GM21737 (cell line): ENCODE results near the gene USP54.

Source experiments
- ATAC-seq: cut with Tn5 transposase; IDR thresholded peaks from one replicate; pipeline ENCODE4 v1.9.1; 2021; ENCODE audit warnings: mild to moderate bottlenecking, moderate library complexity; ENCODE audit not compliant: unreplicated experiment

The USP54 gene

DNA sequence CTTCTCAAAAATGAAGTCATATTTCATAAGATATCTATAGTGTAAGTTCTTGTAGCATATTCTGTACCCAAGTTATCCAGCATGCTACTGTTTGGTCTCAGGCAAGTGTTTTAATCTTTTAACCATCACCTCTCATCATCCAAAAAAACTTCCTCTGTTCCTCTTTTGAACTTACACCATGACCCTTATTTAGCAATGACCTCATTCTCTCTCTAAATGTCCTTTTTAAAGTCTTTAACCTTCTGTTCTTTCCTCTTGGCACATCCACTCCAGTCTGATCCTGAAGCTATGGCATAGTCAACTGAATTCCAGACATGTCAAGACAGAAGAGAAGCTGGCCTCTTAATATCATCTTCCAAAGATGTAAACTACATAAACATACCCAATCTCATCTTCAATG, 121.6 kb downstream of the USP54 start:
- ATAC-seq = no peak

DNA sequence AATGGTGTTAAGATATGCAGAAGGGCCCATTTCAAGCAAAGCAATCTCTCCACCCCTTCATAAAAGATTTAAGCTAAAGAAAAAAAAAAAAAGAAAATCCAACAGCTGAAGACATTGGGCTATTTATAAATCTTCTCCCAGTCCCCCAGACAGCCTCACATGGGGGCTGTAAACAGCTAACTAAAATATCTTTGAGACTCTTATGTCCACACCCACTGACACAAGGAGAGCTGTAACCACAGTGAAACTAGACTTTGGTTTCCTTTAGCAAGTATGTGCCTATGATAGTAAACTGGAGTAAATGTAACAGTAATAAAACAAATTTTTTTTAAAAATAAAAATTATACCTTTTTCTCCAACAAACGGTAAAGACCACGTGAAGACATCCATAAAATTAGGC, 123.9 kb downstream of the USP54 start:
- ATAC-seq = no peak

DNA sequence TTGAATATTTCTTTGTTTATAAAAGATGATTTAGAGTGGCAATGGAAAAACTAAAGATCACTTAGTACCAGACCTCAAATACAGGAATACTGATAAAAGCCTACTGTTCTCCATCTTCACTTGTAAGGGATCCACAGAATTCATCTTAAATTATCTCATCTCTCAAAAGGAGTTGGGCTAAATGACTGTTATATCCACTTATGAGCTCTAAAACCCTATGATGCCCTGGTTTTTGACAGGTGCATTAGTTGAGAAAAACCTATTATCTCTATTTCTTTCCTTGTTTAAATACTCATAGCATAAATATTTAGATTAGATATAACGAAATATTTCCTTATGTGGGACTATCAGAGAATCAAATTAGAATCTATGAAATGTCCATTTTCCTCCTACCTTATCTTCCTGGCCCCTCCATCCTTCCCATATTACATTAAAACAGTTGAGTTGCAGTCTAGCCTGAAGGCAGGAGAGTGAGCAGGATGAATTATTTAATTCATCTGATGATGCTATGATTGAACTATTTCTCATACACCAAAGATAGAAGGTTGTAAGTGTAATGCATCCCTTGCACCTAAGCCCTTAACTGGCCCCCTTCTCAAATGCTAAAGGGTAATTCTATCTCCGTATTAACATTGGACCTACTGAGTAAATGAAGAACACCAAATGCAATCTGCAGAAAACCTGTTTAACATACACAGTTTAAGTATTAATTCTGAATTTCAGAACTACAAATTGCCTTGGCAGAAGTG, 125.0 kb downstream of the USP54 start:
- no peak for ATAC-seq

DNA sequence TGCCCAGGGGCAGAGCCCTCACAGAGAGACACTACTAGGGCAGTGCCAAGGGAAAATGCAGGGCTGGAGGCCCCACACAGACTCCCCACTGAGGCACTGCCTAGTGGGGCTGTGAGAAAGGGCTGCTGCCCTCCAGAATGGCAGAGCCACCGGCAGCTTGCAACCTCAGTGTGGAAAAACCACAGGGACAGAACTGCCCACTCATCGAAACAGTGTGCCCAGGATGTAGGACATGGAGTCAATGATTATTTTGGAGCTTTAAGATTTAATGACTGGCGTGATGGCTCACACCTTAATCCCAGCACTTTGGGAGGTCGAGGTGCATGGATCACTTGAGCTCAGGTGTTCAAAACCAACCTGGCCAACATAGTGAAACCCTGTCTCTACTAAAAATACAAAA, 130.2 kb downstream of the USP54 start:
- ATAC-seq = no peak

DNA sequence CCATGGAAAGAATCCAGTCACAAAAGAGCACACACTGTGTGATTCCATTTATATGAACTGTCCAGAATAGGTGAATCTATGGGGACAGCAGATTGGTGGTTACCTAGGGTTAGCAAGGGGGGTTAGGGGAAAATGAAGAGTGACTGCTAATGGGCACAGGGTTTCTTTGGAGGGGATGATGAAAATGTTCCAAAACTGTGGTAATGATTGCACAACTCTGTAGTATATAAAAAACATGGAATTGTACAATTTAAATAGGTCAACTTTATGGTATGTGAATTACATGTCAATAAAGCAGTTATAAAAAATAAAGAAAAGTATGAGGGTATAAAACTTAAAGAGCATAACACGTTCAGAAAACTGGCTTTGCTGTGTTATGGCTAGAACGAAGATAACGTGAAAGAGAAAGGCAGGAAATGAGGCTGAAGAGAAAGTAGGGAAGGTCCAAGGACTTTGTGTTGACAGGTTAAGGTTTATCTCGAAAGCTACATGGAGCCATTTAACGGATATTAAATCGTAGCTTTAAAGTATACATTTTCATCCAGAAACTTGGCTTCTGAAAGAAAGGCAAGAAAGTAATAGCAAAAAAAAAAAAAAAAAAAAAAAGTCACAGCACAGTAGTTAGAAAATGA, 131.3 kb downstream of the USP54 start:
- ATAC-seq = no peak

DNA sequence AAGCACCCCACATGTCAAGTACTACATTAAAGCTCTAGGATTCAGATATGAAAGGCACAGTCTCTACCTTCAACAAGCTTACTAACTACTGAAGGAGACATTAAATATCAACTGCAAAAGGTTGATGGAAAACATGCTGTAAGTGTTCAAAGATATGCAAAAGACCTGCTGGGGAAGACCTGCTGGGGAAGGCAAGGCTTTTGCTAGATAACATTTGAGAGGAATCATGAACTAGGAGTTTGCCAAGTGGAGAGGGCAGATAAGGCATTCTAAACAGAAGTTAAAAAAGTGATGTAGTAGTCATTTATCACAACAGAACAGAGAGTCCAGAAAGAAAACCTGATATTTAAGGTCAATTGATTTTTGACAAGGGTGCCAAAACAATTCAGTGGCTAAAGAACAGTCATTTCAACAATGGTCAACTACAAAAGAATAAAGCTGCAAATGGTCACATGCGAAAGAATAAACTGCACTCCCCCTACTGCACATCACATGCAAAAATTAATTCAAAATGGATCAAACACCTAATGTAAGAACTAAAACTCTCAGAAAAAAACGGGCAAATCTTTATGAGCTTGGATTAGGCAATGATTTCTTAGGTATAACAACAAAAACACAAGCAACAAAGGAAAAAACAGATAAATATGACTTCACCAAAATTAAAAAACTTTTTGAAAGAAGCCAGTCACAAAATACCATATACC, 134.8 kb downstream of the USP54 start:
- no peak for ATAC-seq

DNA sequence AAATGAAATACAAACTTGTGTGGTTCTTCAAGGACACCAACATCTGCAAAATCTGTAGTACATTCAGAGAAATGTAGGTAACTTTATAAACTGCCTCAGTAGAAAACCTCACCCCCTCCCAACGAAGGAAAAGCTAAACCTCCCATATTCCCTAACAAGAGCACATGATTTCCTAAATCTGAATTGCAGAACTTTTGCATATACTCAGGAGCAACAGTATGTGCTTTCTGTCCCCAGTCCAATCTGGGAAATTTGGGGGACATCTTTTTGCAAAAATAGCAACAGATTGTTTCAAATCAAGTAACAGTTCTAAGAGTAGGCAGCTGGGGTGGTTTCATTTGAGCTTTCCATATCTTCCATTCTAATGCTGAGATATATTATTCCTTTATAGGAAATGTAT, 142.0 kb downstream of the USP54 start:
- ATAC-seq = no peak

DNA sequence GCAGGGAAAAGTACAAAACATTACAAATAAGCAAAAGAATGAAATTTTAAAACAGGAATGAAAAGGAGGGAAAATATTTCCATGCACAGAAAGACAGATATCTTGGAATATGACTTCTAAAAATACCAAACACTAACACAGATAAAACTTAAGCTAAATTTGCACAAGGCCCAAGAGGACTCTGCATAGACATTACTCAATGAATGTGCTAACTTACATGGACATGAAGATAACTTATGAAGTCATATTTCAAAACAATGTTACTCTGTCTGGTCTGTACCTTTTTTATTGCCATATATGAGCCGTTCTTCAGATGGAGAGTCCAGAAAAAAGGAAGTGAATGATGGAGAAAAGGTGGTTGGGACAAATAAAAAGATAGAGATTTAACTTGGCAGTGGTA, 142.8 kb downstream of the USP54 start:
- no peak for ATAC-seq
